NK-92 treated with Interleukin-12 subunit alpha and Interleukin-12 subunit beta, amount 100 ng/mL, for 24 hours (cell line): Measurements from ENCODE around the gene FGF12.

Source experiments
- DNase-seq: peaks from one replicate; lab custom pipeline; 2025; lab: John Stamatoyannopoulos, UW

FGF12 gene

GRCh38 chr3:192409838-192410683 is 317.3 kb downstream of the FGF12 start:
- no peak for DNase-seq

DNA sequence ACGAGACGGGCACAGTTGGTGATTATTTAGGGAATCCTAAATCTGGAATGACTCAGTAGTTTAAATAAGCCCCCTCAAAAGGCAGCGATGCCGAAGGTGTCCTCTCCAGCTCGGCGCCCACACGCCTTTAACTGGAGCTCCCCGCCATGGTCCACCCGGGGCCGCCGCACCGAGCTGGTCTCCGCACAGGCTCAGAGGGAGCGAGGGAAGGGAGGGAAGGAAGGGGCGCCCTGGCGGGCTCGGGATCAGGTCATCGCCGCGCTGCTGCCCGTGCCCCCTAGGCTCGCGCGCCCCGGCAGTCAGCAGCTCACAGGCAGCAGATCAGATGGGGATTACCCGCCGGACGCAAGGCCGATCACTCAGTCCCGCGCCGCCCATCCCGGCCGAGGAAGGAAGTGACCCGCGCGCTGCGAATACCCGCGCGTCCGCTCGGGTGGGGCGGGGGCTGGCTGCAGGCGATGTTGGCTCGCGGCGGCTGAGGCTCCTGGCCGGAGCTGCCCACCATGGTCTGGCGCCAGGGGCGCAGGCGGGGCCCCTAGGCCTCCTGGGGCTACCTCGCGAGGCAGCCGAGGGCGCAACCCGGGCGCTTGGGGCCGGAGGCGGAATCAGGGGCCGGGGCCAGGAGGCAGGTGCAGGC is 318.0 kb downstream of the FGF12 start:
- DNase-seq: no peak

GRCh38 chr3:192408647-192409200 is 318.6 kb downstream of the FGF12 start:
- DNase-seq: no peak

GRCh38 chr3:192408007-192408646 is 319.2 kb downstream of the FGF12 start:
- no peak for DNase-seq

DNA sequence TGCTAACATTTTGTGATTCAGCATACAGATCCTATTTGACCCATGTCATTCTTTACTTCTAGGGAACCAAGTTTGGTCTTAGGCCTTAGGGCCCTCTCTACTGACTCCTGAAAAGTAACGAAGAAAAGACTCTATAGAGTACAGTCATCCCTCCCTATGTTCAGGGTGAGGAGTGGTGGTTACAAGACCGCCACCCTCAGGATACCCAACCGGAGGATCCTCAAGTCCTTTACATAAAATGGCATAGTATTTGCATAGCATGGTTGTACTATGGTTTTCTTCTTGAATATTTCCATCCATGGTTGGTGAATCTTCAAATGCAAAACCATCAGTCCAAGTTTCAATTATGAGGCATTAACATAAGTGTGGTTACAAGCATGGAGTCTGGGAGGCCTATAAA is 327.6 kb downstream of the FGF12 start:
- DNase-seq: no peak

GRCh38 chr3:192397012-192397411 is 330.3 kb downstream of the FGF12 start:
- no peak for DNase-seq

GRCh38 chr3:192395506-192395905 is 331.8 kb downstream of the FGF12 start:
- DNase-seq: no peak

DNA sequence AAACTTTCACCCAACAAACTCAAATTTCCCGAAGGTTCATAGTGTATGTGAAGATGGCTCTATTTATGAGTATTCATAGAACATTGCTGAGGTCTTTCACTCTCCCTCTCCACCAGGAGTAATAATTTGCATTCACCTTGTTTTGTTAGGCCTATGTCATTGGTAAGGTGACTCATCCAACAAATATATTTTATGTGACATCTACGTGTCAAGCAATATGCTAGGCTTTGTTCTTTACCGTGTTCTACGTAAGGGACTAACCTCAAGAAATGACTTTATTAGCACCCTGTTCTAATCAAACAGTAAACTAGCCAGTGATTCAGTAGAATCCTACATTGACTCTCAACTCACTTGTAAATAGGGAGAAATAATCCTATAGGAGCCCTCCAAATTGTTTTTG is 334.4 kb downstream of the FGF12 start:
- DNase-seq: no peak

GRCh38 chr3:192382861-192383260 is 344.5 kb downstream of the FGF12 start:
- DNase-seq: no peak

DNA sequence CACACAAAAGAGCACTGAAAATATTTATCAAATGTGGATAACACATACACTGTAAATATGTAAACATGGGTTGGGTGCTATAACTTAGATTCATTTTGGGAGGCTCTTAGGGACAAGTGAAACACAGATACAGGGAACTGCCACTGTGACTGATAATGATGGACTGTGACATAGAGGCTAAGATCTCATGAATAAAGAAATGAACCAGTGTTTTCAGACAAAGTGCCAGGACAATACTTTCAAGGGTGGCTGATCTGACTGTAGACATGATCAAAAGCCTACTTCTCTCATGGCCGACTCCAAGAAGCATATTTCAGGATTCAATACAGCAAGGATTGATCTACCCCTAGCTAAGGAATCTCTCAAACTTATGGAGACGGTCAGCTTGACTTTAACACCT is 353.8 kb downstream of the FGF12 start:
- DNase-seq: no peak

GRCh38 chr3:192373032-192373431 is 354.3 kb downstream of the FGF12 start:
- no peak for DNase-seq

DNA sequence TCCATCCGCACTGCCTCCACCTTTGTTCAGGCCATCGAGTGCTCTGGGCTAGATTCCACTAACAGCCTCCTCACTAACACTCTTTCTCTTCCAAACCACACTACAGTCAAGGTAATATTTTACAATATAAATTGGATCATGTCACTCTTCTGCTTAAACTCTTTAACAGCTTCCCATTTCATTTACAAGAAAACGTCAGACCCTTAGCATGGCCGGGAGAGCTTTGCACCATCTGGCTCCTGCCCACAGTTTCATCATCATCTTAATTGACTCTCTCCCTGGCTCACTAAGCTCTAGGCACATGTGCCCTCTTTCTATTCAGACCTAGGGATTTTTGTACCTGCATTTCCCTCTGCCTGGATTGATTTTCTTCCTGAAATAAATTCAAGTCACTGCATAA is 354.7 kb downstream of the FGF12 start:
- no peak for DNase-seq

- no peak for DNase-seq
These were observed 355.4 kb downstream of the FGF12 start for GRCh38 chr3:192371870-192372400.

DNA sequence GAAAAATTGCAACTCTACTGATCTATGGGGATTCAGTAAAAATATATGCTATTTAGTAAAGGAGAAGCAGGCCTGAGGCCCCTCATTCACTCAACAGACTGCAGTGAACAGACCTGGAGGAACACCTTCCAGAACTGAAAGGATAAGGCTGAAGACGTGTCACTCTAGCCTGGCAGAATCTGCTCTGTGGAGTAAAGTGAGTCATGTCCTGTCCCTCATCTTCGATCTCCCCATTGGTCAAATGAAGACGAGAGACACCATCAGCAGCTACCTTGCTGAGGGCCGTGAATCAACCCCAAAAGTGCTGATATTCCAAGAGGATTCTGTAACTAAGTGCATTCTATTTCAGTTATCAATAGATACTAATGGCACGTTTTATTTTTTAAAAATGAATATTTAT is 359.7 kb downstream of the FGF12 start:
- DNase-seq: no peak

DNA sequence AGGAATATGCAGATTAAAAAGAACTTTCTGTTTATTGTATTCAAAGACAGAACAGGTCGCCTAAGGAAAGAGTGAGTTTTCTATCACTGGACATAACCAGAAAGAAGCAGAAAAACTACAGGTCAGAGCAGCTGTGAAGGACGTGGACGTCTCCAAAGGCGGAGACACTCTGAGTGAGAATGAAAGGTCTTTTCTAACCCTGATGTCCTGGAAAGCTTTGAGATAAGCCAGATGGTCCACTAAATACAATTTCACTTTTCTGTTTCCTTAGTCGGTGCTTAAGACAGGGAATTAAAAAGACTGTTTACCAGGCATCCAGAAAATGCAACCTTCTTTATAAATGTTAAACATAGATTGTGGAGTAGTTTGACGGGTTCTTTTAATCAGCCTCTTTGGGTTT is 360.4 kb downstream of the FGF12 start:
- no peak for DNase-seq

GRCh38 chr3:192365571-192365970 is 361.8 kb downstream of the FGF12 start:
- no peak for DNase-seq

- DNase-seq: no peak
These were observed 363.0 kb downstream of the FGF12 start for GRCh38 chr3:192364316-192364715.

DNA sequence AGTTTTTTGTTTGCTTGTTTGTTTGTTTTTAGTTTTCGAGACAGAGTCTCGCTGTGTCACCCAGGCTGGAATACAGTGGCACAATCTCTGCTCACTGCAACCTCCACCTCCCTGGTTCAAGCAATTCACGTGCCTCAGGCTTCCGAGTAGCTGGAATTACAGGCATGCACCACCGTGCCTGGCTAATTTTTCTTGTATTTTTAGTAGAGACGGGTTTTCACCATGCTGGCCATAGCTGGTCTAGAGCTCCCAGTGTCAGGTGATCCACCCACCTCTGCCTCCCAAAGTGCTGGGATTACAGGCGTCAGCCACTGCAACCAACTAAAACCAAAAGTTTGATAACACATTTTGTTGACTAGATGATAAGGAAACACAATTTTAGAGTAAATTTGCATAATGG is 372.7 kb downstream of the FGF12 start:
- no peak for DNase-seq

GRCh38 chr3:192352142-192352541 is 375.2 kb downstream of the FGF12 start:
- no peak for DNase-seq

GRCh38 chr3:192351441-192351840 is 375.9 kb downstream of the FGF12 start:
- no peak for DNase-seq

DNA sequence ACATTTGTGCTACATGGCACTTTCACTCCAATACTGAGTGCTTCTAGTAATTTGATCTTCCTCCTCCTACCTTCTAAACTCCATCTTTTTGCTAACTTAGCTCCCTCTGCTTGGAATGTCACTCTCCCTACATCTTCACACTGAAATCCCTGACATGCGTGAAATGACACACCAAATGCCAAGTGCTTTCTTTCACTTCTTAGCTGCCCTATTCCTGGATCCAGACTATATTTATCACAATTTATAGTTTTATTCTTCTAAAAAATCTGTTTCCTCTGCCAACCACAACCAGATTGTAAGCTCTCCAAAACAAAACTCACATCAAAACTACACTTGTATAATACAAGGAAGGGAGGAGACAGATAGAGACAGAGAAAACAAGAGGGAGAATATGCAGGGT is 387.3 kb downstream of the FGF12 start:
- no peak for DNase-seq

DNA sequence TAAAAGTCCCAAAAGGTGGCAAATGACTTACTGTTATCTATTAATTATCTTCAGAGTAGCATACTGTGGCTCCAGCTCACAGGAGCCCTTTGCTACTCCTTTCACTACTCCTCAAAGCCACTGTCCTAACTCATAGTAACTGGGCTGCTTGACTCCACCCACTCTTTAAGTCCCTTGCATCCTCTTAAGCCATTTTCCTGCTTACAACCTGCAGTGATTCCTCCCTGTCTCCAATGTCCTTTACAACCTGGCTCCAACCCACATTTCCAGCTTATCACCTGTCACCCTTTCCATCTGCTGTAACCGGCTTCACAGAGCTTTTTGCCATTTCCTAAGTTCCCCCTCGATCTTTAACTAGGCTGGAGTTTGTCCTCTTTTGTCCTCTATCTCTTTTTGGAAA is 388.1 kb downstream of the FGF12 start:
- no peak for DNase-seq

GRCh38 chr3:192336286-192336685 is 391.1 kb downstream of the FGF12 start:
- DNase-seq: no peak
